Measurements from ENCODE around the gene GPR132. TPM values are rescaled to one million over a fixed set of nuclear protein-coding genes. Genes with fewer than 3 reads are reported as not detected.

Gene GPR132
- total and polyA plus RNA-seq, 11 donors, result 0.27 to 5.3 (median 0.75) TPM

DNA sequence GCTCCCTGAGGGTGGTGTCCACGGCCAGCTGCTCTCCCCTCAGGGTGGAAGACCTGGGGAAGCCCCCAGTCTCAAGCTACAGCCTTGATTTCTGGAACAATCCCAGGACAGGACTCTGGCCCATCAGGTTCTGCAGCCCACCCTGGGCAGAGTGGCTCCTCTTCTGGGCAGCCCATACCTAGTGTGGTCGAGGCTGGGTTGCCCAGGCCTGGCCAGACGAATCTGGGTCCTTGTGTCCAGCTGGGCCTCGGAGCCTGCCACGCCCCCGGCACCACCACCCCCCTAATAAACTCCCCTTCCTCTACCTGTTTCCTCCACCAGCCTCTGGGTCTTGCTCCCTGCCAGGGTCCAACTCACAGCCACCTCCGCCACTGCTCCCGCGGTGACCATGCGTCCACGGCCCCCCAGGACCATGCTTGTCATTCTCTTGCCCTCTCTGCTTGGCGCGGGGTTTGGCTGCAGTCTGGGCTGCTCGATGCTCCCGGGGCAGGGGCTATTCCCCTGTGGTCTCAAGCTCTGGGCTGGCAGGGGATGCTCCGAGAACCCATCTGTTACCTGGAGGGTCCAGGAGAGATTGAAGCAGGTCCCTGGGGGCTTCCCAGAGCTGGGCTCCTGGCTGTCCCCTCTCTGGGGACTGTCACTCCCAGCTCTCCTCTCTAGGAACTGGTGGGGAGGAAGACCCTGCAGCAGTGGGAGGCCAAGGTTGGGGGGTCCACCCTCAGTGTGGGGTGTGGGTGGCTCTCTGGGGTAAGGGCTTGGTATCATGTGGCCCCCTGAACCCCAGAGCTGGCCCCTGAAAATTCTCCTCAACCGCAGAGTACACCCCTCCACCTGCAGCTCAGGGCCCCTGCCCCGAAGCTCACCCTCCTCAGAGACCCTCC is 8.7 kb upstream of the GPR132 start:
- ATAC-seq (no peak), DNase-seq (peak in 1 of 5 donors; percentile 8)
- peaks cover 0 to 28% (median 3%) of the 10 kb centered on the region in 9 donors for H3K27me3 ChIP-seq
- TF ChIP-seq, protein P1, sequence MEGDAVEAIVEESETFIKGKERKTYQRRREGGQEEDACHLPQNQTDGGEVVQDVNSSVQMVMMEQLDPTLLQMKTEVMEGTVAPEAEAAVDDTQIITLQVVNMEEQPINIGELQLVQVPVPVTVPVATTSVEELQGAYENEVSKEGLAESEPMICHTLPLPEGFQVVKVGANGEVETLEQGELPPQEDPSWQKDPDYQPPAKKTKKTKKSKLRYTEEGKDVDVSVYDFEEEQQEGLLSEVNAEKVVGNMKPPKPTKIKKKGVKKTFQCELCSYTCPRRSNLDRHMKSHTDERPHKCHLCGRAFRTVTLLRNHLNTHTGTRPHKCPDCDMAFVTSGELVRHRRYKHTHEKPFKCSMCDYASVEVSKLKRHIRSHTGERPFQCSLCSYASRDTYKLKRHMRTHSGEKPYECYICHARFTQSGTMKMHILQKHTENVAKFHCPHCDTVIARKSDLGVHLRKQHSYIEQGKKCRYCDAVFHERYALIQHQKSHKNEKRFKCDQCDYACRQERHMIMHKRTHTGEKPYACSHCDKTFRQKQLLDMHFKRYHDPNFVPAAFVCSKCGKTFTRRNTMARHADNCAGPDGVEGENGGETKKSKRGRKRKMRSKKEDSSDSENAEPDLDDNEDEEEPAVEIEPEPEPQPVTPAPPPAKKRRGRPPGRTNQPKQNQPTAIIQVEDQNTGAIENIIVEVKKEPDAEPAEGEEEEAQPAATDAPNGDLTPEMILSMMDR (IDR thresholded peaks at IDR 0.05), result no peak
- no peak for TF ChIP-seq POLR2A (IDR thresholded peaks at IDR 0.05)
- H3K36me3 ChIP-seq, result no peaks in the 10 kb centered on the region
- intact Hi-C loops (cut with DNase I), result no loop called here
- peak overlapping the region in 2 of 12 donors; percentile 20 to 22 for H3K4me3 ChIP-seq
- H3K9me3 ChIP-seq, result no peaks in the 10 kb centered on the region
- peaks cover 0 to 58% (median 19%) of the 10 kb centered on the region in 12 donors for H3K4me1 ChIP-seq
- H3K27ac ChIP-seq, result peak overlapping the region in 1 of 12 donors; percentile 73
- 86 to 97% (median 89%) methylated on average over 12 to 18 of the region's 18 CpGs for WGBS, 4 donors

DNA sequence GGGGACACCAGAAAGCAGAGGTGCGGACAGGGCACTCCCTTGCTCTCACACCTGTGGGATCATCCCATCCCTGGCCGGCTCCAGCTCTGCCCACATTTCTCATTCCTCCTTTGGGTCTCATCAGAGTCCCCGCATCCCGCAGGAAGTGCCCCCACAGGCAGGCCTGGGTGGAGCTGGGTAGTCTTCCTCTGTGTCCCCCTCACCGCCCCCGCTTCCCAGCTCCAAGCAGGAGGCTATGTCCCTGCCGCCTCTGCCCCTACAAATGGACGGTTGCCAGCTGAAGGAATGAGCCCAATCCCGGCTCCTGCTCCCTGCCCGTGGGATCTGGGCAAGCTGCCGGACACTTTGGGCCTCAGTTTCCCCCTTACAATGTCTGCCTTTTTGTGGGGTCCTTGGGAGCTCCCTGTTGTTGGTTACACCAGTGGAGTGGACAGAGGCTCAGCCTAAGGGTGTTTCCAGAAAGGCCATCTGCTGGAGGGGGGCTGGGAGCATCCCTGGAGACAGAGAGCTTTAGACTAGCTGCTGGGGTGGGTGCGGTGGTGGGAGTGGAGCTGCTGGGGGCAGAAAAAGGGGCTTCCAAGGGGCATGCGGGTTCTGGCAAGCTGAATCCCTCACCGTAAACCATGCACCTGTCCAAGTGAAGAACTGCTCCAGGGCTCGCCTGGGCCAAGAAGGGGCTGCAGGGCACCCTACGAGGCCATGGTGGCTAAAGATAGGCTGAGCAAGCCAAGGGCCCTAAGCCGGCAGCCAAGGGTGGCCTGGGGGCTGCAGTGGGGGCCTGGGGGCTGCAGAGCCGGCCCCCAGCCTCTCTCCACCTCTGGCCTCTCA is 7.9 kb upstream of the GPR132 start:
- WGBS, 4 donors, result 79 to 84% (median 80%) methylated on average over 16 to 18 of the region's 18 CpGs
- no peak overlapping the region for H3K4me3 ChIP-seq
- no peaks in the 10 kb centered on the region for H3K9me3 ChIP-seq
- H3K4me1 ChIP-seq, result peaks cover 0 to 63% (median 19%) of the 10 kb centered on the region in 12 donors
- H3K27ac ChIP-seq, result no peak overlapping the region
- no peak for ATAC-seq
- H3K36me3 ChIP-seq, result no peaks in the 10 kb centered on the region
- no peak for TF ChIP-seq POLR2A (IDR thresholded peaks at IDR 0.05)
- TF ChIP-seq, protein P1 (IDR thresholded peaks at IDR 0.05), result no peak
- DNase-seq, result no peak
- intact Hi-C loops (cut with DNase I), result no loop called here
- H3K27me3 ChIP-seq, result peaks cover 0 to 28% (median 3%) of the 10 kb centered on the region in 9 donors

DNA sequence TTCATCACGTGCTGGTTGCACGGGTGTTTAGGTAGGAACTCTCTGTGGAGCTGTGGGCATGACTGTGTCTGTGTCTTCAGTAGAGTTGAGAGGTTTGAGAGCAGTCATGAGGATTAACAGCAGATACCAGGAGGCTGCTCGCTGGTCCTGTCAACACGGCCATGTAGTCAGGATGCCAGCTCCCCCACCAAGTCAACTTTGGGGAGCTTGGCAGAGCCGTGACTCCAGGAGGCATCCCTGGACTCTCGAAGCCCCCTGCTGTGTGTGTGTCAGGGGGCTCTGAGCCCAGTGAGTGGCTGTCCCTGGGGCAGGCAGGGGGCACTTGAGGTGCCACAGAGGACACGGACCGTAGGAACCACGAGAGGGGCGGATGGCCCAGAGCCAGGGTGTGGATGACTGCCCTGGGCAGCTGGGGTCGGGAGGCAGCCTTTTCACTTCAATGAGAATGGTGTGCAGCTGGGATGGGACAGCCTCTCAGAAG is 7.2 kb upstream of the GPR132 start:
- Histone ChIP-seq H3K27ac (no peak overlapping the region), H3K36me3 (no peaks in the 10 kb centered on the region), H3K9me3 (no peaks in the 10 kb centered on the region), H3K4me3 (no peak overlapping the region), H3K27me3 (peaks cover 0 to 28% (median 3%) of the 10 kb centered on the region in 9 donors), H3K4me1 (peaks cover 0 to 66% (median 19%) of the 10 kb centered on the region in 12 donors)
- ATAC-seq, result no peak
- DNase-seq, result no peak
- WGBS, 4 donors, result 50 to 72% (median 58%) methylated on average over 7 to 11 of the region's 11 CpGs
- TF ChIP-seq, protein P1 (IDR thresholded peaks at IDR 0.05), result no peak
- no peak for TF ChIP-seq POLR2A (IDR thresholded peaks at IDR 0.05)
- intact Hi-C loops (cut with DNase I), result no loop called here

DNA sequence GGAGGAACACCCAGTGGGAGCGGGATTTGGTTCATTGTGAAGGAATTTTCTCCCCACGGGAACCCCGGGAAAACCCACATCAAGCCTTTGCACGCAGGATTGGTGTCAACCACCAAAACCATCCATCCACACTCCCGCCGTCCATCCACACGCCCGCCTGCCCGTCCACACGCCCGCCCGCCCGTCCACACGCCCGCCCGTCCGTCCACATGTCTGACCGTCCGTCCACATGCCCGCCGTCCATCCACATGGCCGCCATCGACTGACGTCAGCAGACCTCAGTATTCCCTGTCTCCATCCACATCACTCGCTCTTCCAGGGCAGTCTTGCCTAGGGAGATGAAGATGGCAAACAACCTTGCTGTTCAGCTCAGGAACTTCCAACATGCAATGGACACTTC is 6.7 kb upstream of the GPR132 start:
- Histone ChIP-seq H3K27ac (no peak overlapping the region), H3K27me3 (peaks cover 0 to 28% (median 3%) of the 10 kb centered on the region in 9 donors), H3K36me3 (no peaks in the 10 kb centered on the region), H3K4me1 (peaks cover 0 to 66% (median 17%) of the 10 kb centered on the region in 12 donors), H3K4me3 (no peak overlapping the region), H3K9me3 (no peaks in the 10 kb centered on the region)
- DNase-seq (no peak), ATAC-seq (no peak)
- no peak for TF ChIP-seq POLR2A (IDR thresholded peaks at IDR 0.05)
- TF ChIP-seq, protein P1 (IDR thresholded peaks at IDR 0.05), result no peak
- intact Hi-C loops (cut with DNase I), result no loop called here
- WGBS, 4 donors, result 93 to 95% (median 94%) methylated on average over 25 of the region's 25 CpGs

All from heart left ventricle (tissue), 16 donors.